Esophagus squamous epithelium (tissue), 5 donors: Measurements from ENCODE around the gene CACNG4. TPM values are rescaled to one million over a fixed set of nuclear protein-coding genes. Genes with fewer than 3 reads are reported as not detected.

ENCODE experiments used
- DNase-seq: peaks from one replicate; lab custom pipeline; 2025; lab: John Stamatoyannopoulos, UW
- H3K27ac ChIP-seq, 4 donors: fragments of 200-600 bp; sonication (generic); one replicate each; pipeline ENCODE4 v1.5.1; 2016 to 2019; ENCODE audit warnings: mild to moderate bottlenecking in 1 of 4
- H3K27me3 ChIP-seq, 4 donors: fragments of 200-600 bp; sonication (generic); 1 replicate in 3 of 4; 2 replicates in 1 of 4; pipeline versions ENCODE4 v1.5.1 to v1.6.0; 2017 to 2021; ENCODE audit warnings: antibody characterized with exemption in 1 of 4
- H3K36me3 ChIP-seq, 3 donors: fragments of 200-600 bp; sonication (generic); one replicate each; pipeline ENCODE4 v1.5.1; 2016 to 2019
- H3K4me1 ChIP-seq, 3 donors: fragments of 200-600 bp; sonication (generic); one replicate each; pipeline ENCODE4 v1.5.1; 2017 to 2019
- H3K4me3 ChIP-seq, 4 donors: fragments of 200-600 bp; sonication (generic); 1 replicate in 3 of 4; 2 replicates in 1 of 4; pipeline ENCODE4 v1.5.1; 2016 to 2019; ENCODE audit warnings: mild to moderate bottlenecking in 2 of 4, moderate library complexity in 1 of 4
- H3K9me3 ChIP-seq, 3 donors: fragments of 200-600 bp; sonication (generic); one replicate each; pipeline ENCODE4 v1.5.1; 2016 to 2019
- POLR2A ChIP-seq, 4 donors: fragments of 450-650 bp; IDR thresholded peaks; one replicate each; pipeline ENCODE4 v1.6.1; 2017; ENCODE audit warnings: antibody characterized with exemption in 4 of 4, mild to moderate bottlenecking in 4 of 4, moderate library complexity in 3 of 4
- WGBS, 2 donors: methylation state at CpG; one replicate each; pipeline ENCODE4 v1.1.5; 2018; 5-methylcytosine and 5-hydroxymethylcytosine counted together
- intact Hi-C: fragments of 100-400 bp; cut with DNase I; formaldehyde crosslinking; loops from one replicate; pipeline ENCODE4 v1.15.0; 2022
- total RNA-seq, 4 donors: library from RNA; depleted of rRNA; stranded (reverse); fragments of >200 nt; gene quantifications; one replicate each; pipeline ENCODE4 v1.1.0, GENCODE V29; 2016
- TF ChIP-seq, protein P1 (sequence below), 6 experiments: fragments of 450-650 bp in 4 of 6; fragments of 200-600 bp in 2 of 6; sonication (generic) in 2 of 6; IDR thresholded peaks; one replicate each; pipeline ENCODE4 v1.5.1; 2016 to 2019; ENCODE audit warnings: antibody characterized with exemption in 6 of 6, mild to moderate bottlenecking in 4 of 6, moderate library complexity in 4 of 6
- donor health status: DM: yes; HTN: yes; CAD: no.

CACNG4 gene
- total RNA-seq, 4 donors from 2014 or later: 0.08 to 0.38 (median 0.31) TPM; not detected in 1

DNA sequence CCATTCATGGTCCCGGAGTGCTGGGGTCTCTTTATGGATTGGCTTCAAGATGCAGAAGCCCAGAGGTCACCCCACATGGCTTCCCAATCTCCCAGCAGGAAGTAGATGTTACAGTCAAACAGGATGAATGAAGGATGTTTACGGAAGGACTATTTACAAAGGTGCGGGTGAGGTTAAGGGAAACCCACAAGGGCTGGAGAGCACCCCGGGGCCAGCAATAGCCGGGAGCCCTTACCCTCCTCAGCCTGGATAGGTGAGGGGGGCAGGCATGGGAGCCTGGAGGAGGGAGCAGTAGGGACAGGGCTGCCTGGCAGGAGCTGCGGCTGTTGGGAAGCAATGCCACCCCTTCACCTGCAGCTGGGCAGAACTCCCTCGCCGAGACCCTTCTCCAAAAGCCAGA, 55.3 kb downstream of the CACNG4 start:
- H3K27me3 ChIP-seq: peaks cover 0 to 25% (median 0%) of the 10 kb centered on the region in 4 donors
- H3K9me3 ChIP-seq: no peaks in the 10 kb centered on the region
- WGBS, 2 donors: 70 to 75% methylated on average over 3 to 7 of the region's 8 CpGs
- H3K4me1 ChIP-seq: no peaks in the 10 kb centered on the region
- H3K27ac ChIP-seq: no peak overlapping the region
- TF ChIP-seq, protein P1, sequence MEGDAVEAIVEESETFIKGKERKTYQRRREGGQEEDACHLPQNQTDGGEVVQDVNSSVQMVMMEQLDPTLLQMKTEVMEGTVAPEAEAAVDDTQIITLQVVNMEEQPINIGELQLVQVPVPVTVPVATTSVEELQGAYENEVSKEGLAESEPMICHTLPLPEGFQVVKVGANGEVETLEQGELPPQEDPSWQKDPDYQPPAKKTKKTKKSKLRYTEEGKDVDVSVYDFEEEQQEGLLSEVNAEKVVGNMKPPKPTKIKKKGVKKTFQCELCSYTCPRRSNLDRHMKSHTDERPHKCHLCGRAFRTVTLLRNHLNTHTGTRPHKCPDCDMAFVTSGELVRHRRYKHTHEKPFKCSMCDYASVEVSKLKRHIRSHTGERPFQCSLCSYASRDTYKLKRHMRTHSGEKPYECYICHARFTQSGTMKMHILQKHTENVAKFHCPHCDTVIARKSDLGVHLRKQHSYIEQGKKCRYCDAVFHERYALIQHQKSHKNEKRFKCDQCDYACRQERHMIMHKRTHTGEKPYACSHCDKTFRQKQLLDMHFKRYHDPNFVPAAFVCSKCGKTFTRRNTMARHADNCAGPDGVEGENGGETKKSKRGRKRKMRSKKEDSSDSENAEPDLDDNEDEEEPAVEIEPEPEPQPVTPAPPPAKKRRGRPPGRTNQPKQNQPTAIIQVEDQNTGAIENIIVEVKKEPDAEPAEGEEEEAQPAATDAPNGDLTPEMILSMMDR (IDR thresholded peaks at IDR 0.05): no peak
- no peak for TF ChIP-seq POLR2A (IDR thresholded peaks at IDR 0.05)
- H3K36me3 ChIP-seq: no peaks in the 10 kb centered on the region
- H3K4me3 ChIP-seq: no peak overlapping the region
- DNase-seq: no peak
- intact Hi-C loops: no loop called here

DNA sequence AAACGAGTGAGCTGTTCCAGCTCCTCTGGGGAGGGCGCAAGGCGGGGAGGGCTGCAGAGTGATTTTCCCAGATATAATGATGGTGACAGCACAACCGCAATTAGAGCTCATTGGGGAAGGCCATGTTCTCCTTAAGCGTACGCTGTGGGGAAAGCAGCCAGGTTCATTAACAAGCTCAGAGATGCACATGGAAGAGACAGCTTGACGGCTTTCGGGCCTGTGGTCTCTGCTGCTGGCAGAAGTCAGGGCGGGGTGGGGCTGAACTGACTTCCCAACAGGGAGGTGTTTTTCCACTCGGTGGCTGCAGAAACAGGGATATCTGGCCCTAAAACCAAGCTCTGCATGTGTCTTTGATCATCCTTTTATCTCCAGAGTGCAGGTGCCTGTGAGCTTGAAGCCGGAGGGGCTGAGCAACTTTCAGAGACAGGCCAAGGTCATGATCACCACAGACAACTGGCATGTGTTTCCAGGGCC, 55.8 kb downstream of the CACNG4 start:
- Histone ChIP-seq H3K4me1 (no peaks in the 10 kb centered on the region), H3K27ac (no peak overlapping the region), H3K36me3 (no peaks in the 10 kb centered on the region), H3K27me3 (peaks cover 0 to 26% (median 0%) of the 10 kb centered on the region in 4 donors), H3K9me3 (no peaks in the 10 kb centered on the region), H3K4me3 (no peak overlapping the region)
- TF ChIP-seq POLR2A (IDR thresholded peaks at IDR 0.05): no peak
- TF ChIP-seq, protein P1 (IDR thresholded peaks at IDR 0.05): no peak
- intact Hi-C loops: no loop called here
- WGBS, 2 donors: 67 to 78% methylated on average over 11 of the region's 11 CpGs
- no peak for DNase-seq

GRCh38 chr17:67021196-67021595, 56.7 kb downstream of the CACNG4 start:
- no peak for TF ChIP-seq POLR2A (IDR thresholded peaks at IDR 0.05)
- TF ChIP-seq, protein P1 (IDR thresholded peaks at IDR 0.05): no peak
- no peak overlapping the region for H3K27ac ChIP-seq
- H3K4me1 ChIP-seq: no peaks in the 10 kb centered on the region
- DNase-seq: no peak
- WGBS, 2 donors: 83 to 84% methylated on average over 6 of the region's 7 CpGs
- intact Hi-C loops: no loop called here
- no peaks in the 10 kb centered on the region for H3K36me3 ChIP-seq
- H3K27me3 ChIP-seq: peaks cover 0 to 24% (median 0%) of the 10 kb centered on the region in 4 donors
- H3K4me3 ChIP-seq: no peak overlapping the region
- no peaks in the 10 kb centered on the region for H3K9me3 ChIP-seq

- Histone ChIP-seq H3K36me3 (no peaks in the 10 kb centered on the region), H3K4me3 (no peak overlapping the region), H3K27ac (no peak overlapping the region), H3K9me3 (no peaks in the 10 kb centered on the region), H3K4me1 (no peaks in the 10 kb centered on the region), H3K27me3 (peaks cover 0 to 20% (median 0%) of the 10 kb centered on the region in 4 donors)
- TF ChIP-seq, protein P1 (IDR thresholded peaks at IDR 0.05): no peak
- no peak for TF ChIP-seq POLR2A (IDR thresholded peaks at IDR 0.05)
- 76 to 83% methylated on average over 9 to 13 of the region's 16 CpGs for WGBS, 2 donors
- DNase-seq: no peak
- intact Hi-C loops: no loop called here
Measured at GRCh38 chr17:67021743-67022450, 57.4 kb downstream of the CACNG4 start.

DNA sequence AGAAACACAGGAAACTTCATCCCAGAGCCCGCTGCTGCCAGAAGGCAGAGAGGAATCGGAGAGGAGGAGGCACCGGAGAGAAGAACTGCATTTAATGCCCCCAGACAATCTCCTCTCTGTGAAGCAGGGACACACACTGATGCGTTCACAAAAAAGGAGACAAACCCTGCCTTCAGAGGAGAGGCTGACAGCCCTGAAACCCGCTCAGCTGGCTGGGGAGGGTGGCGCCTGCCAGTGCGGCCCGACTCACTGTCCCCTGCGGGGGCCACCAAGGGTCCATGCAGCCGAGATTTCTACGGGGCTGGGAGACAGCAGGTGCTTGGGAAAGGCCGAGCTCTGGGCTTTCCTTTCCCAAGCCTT, 57.9 kb downstream of the CACNG4 start:
- Histone ChIP-seq H3K9me3 (no peaks in the 10 kb centered on the region), H3K4me3 (no peak overlapping the region), H3K36me3 (no peaks in the 10 kb centered on the region), H3K27ac (no peak overlapping the region), H3K27me3 (peaks cover 0 to 25% (median 0%) of the 10 kb centered on the region in 4 donors), H3K4me1 (no peaks in the 10 kb centered on the region)
- no peak for TF ChIP-seq POLR2A (IDR thresholded peaks at IDR 0.05)
- TF ChIP-seq, protein P1 (IDR thresholded peaks at IDR 0.05): no peak
- intact Hi-C loops: no loop called here
- 80 to 86% methylated on average over 1 to 5 of the region's 12 CpGs for WGBS, 2 donors
- DNase-seq: no peak
